DMS153 treated with DMSO at 0.1 percent for 48 hours (cell line): ENCODE measurements around the gene MYOZ3.

Source experiments
- DNase-seq: peaks from one replicate; lab custom pipeline; 2025; ENCODE audit not compliant: unreplicated experiment; lab: John Stamatoyannopoulos, UW

MYOZ3 gene

GRCh38 chr5:150642567-150642927 lies 18.5 kb upstream of the MYOZ3 start:
- DNase-seq = no peak

- no peak for DNase-seq
These were observed 17.9 kb upstream of the MYOZ3 start for GRCh38 chr5:150642991-150643710.

- DNase-seq = no peak
These were observed 17.0 kb upstream of the MYOZ3 start for GRCh38 chr5:150644058-150644457.

- no peak for DNase-seq
These were observed 16.5 kb upstream of the MYOZ3 start for GRCh38 chr5:150644514-150644913.

- no peak for DNase-seq
These were observed 15.9 kb upstream of the MYOZ3 start for GRCh38 chr5:150645070-150645700.

GRCh38 chr5:150647275-150648251 lies 13.5 kb upstream of the MYOZ3 start:
- no peak for DNase-seq

- DNase-seq = no peak
These were observed 12.6 kb upstream of the MYOZ3 start for GRCh38 chr5:150648294-150649107.

- DNase-seq = no peak
These were observed 11.7 kb upstream of the MYOZ3 start for GRCh38 chr5:150649108-150650020.

- DNase-seq = no peak
These were observed 10.7 kb upstream of the MYOZ3 start for GRCh38 chr5:150650021-150651006.

GRCh38 chr5:150651382-150651781 lies 9.7 kb upstream of the MYOZ3 start:
- no peak for DNase-seq

GRCh38 chr5:150651924-150652671 lies 9.0 kb upstream of the MYOZ3 start:
- no peak for DNase-seq

GRCh38 chr5:150653145-150653761 lies 7.8 kb upstream of the MYOZ3 start:
- DNase-seq = no peak

- DNase-seq = no peak
These were observed 7.1 kb upstream of the MYOZ3 start for GRCh38 chr5:150653762-150654556.

GRCh38 chr5:150655221-150655620 lies 5.8 kb upstream of the MYOZ3 start:
- no peak for DNase-seq

GRCh38 chr5:150656191-150657132 lies 4.6 kb upstream of the MYOZ3 start:
- peak; percentile 4 for DNase-seq

GRCh38 chr5:150658121-150658520 lies 2.9 kb upstream of the MYOZ3 start:
- DNase-seq = no peak
